Peyer's patch (tissue), 4 donors: ENCODE results near the gene UVSSA.

Source experiments
- CTCF ChIP-seq, 6 experiments: fragments of 450-650 bp in 4 of 6; fragments of 200-600 bp in 2 of 6; sonication (generic) in 1 of 6; IDR thresholded peaks; one replicate each; pipeline ENCODE4 v1.5.1; 2017 to 2019; ENCODE audit warnings: antibody characterized with exemption in 6 of 6, mild to moderate bottlenecking in 3 of 6, moderate library complexity in 1 of 6
- POLR2A ChIP-seq, 2 donors: fragments of 450-650 bp; IDR thresholded peaks; one replicate each; pipeline ENCODE4 v1.5.1; 2017; ENCODE audit warnings: antibody characterized with exemption in 2 of 2, mild to moderate bottlenecking in 2 of 2, moderate library complexity in 2 of 2

GRCh38 chr4:1305261-1305711, 41.7 kb upstream of the UVSSA start:
- TF ChIP-seq POLR2A (IDR thresholded peaks at IDR 0.05) (no peak), CTCF (IDR thresholded peaks at IDR 0.05) (no peak)
